Loucy (cell line): Measurements from ENCODE around the gene CACNA1D.

Experiments used
- EZH2phosphoT487 ChIP-seq: fragments of 200-600 bp; IDR thresholded peaks from 2 replicates; pipeline ENCODE4 v1.6.1; 2018; ENCODE audit warnings: antibody characterized with exemption, mild to moderate bottlenecking, moderate library complexity, borderline replicate concordance
- TF ChIP-seq, protein P1 (sequence below): fragments of 200-600 bp; sonication (generic); conservative IDR thresholded peaks from 2 replicates; pipeline ENCODE4 v1.5.1; 2014; ENCODE audit warnings: mild to moderate bottlenecking, antibody characterized with exemption, low read length

DNA sequence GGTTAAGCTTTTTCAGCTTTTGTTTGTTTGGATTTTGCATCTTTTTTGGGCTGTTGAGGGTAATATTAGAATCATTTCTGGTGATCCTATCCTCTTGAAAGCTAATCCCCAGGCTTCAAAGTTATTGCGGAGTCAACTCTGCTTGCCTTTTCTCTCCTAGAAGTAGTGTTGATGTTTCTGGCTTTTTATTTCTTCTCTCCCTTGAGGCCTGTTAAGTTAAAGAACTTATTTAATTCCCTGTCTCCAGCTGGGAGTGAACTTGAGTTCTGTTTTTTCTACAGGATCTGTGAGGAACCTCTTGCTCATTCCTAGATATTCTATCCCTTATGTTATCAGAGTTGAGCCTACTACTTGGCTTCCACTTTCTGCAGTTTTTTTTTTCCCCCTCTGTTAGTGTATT lies 34.1 kb upstream of the CACNA1D start:
- TF ChIP-seq, protein P1, sequence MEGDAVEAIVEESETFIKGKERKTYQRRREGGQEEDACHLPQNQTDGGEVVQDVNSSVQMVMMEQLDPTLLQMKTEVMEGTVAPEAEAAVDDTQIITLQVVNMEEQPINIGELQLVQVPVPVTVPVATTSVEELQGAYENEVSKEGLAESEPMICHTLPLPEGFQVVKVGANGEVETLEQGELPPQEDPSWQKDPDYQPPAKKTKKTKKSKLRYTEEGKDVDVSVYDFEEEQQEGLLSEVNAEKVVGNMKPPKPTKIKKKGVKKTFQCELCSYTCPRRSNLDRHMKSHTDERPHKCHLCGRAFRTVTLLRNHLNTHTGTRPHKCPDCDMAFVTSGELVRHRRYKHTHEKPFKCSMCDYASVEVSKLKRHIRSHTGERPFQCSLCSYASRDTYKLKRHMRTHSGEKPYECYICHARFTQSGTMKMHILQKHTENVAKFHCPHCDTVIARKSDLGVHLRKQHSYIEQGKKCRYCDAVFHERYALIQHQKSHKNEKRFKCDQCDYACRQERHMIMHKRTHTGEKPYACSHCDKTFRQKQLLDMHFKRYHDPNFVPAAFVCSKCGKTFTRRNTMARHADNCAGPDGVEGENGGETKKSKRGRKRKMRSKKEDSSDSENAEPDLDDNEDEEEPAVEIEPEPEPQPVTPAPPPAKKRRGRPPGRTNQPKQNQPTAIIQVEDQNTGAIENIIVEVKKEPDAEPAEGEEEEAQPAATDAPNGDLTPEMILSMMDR: no peak
- no peak for TF ChIP-seq EZH2phosphoT487
